ENCODE results near the gene PITPNM1.

- TF ChIP-seq CTCF (conservative IDR thresholded peaks at IDR 0.05) (no peak), ZFX (IDR thresholded peaks at IDR 0.05) (no peak)
Measured at GRCh38 chr11:67490727-67491065, 14.5 kb downstream of the PITPNM1 start.
